HG02885 (cell line): Measurements from ENCODE around the gene NOP53.
"Not testable (repeated sequence)": the region's sequence is repeated elsewhere in the genome, so short reads cannot be mapped to it uniquely, and the experiment has no call there.

Experiments
- ATAC-seq: cut with Tn5 transposase; IDR thresholded peaks from one replicate; pipeline ENCODE4 v1.9.1; 2021; ENCODE audit warnings: mild to moderate bottlenecking; ENCODE audit not compliant: unreplicated experiment, poor library complexity

Gene NOP53

GRCh38 chr19:47716270-47716937, 28.9 kb upstream of the NOP53 start:
- no peak for ATAC-seq

GRCh38 chr19:47718415-47719046, 26.8 kb upstream of the NOP53 start:
- ATAC-seq, result not testable (repeated sequence)

GRCh38 chr19:47719047-47719859, 26.1 kb upstream of the NOP53 start:
- ATAC-seq, result no peak

- no peak for ATAC-seq
These were observed 24.5 kb upstream of the NOP53 start for GRCh38 chr19:47720669-47721422.

GRCh38 chr19:47723581-47723940, 21.8 kb upstream of the NOP53 start:
- ATAC-seq, result no peak

DNA sequence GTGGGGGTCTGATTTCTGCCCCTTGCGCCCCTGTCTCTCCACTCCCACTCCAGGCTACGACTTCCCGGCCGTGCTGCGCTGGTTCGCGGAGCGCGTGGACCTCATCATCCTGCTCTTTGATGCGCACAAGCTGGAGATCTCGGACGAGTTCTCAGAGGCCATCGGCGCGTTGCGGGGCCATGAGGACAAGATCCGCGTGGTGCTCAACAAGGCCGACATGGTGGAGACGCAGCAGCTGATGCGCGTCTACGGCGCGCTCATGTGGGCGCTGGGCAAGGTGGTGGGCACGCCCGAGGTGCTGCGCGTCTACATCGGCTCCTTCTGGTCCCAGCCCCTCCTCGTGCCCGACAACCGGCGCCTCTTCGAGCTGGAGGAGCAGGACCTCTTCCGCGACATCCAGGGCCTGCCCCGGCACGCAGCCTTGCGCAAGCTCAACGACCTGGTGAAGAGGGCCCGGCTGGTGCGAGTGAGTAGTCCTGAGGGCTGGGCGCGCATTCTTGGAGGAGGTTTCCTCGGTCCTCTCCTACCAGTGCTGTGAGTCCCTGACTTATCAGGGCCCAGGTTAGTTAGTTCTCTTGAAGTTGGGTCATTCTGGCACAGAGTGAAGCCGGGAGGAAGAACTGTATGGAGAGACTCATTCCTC, 19.5 kb upstream of the NOP53 start:
- no peak for ATAC-seq

DNA sequence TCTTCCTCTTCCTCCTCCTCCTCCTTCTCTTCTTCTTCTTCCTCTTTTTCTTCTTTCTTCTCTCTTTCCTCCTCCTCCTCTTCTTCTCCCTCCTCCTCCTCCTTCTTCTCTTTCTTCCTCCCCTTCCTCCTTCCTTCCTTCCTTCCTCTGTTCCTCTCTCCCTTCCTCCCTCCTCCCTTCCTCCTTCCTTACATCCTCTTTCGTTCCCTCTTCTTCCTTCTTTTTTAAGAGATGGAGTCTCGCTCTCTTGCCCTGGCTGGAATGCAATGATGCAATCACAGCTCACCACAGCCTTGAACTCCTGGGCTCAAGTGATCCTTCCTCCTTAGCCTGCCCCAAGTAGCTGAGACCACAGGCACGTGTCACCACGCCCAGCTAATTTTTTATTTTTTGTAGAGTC, 18.9 kb upstream of the NOP53 start:
- ATAC-seq, result no peak

DNA sequence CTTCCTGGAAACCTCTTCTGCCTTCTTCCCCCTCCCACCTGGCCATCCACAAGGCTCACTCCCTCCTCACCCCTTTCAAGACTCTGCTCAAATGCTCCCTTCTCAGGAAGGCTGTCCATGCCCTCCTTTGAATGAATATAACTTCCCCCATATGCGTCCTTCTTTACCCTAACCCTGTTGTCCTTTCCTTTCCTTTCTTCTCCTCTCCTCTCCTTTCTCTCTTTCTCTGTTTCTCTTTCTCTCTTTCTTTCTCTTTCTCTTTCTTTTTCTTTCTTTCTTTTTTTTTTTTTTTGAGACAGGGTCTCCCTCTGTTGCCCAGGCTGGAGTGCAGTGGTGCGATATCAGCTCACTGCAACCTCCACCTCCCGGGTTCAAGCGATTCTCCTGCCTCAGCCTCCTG, 17.1 kb upstream of the NOP53 start:
- ATAC-seq, result not testable (repeated sequence)

DNA sequence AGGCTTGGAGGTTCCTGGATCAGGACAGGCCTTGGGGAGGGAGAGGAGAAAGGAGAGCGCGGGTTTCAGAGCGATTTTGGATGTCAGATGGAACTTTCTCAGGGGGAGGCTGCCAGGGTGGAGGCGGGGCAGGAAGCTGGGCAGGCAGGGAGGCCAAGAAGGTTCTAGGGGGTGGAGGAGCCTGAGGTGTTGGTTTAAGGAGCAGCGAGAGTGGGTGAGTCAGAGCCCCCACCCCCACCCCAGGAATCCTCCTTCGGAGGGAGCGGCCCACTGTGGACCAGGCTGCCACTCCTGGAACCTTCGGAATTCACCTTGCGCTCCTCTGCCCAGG, 15.9 kb upstream of the NOP53 start:
- no peak for ATAC-seq

- no peak for ATAC-seq
These were observed 15.4 kb upstream of the NOP53 start for GRCh38 chr19:47729799-47730520.

GRCh38 chr19:47730521-47730889, 14.8 kb upstream of the NOP53 start:
- ATAC-seq, result no peak

- ATAC-seq, result no peak
These were observed 14.4 kb upstream of the NOP53 start for GRCh38 chr19:47730910-47731309.

DNA sequence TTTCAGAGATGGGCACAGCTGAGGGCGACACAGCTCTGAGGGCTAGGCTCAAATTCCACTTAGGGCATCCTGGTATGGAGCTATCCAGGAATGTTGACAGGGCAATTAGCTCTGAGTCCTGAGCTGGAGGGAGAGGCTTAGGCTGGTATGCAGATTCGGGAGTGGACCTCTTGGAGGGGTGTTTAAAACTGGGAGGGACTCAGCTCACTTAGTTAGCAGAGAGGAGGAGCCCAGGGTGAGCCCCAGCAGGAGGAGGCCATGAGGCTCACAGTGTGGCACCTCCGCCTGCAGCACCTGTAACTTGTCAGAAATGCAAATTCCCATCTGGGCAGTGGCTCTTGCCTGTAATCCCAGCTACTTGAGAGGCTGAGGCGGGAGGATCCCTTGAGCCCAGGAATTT, 10.2 kb upstream of the NOP53 start:
- ATAC-seq, result no peak

DNA sequence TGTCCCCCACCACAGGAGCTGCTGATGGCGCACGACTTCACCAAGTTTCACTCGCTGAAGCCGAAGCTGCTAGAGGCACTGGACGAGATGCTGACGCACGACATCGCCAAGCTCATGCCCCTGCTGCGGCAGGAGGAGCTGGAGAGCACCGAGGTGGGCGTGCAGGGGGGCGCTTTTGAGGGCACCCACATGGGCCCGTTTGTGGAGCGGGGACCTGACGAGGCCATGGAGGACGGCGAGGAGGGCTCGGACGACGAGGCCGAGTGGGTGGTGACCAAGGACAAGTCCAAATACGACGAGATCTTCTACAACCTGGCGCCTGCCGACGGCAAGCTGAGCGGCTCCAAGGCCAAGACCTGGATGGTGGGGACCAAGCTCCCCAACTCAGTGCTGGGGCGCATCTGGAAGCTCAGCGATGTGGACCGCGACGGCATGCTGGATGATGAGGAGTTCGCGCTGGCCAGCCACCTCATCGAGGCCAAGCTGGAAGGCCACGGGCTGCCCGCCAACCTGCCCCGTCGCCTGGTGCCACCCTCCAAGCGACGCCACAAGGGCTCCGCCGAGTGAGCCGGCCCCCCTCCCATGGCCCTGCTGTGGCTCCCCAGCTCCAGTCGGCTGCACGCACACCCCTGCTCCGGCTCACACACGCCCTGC, 4.4 kb upstream of the NOP53 start:
- no peak for ATAC-seq

DNA sequence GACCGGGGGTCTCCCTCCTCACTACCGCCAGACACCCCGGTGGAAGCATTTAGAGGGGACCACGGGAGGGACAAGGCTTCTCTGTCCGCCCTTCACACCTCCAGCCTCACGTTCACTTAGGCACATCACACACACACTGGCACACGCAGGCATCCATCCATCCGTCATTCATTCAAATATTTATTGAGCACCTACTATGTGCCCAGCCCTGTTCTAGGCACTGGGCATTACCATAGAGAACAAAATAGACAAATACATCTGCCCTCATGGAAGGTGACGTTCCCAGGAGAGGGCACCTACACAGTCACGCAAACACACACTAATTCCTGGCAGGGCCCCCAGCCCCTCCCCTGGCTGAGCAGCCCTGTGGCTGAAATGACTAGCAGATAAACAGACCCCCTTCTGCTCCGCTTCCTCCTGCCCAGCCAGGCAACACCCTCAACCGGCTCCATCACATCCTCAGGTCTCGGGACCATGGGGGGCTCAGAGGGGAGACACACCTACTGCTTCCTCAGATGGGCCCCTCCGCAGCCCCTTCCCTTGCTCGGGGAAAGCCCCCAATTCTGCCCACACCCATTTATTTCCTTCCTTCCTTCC, 3.7 kb upstream of the NOP53 start:
- no peak for ATAC-seq

GRCh38 chr19:47742634-47743033, 2.7 kb upstream of the NOP53 start:
- no peak for ATAC-seq

- not testable (repeated sequence) for ATAC-seq
These were observed 783 bp downstream of the NOP53 start for GRCh38 chr19:47746129-47746528.

GRCh38 chr19:47749326-47749725, 4.0 kb downstream of the NOP53 start:
- no peak for ATAC-seq

DNA sequence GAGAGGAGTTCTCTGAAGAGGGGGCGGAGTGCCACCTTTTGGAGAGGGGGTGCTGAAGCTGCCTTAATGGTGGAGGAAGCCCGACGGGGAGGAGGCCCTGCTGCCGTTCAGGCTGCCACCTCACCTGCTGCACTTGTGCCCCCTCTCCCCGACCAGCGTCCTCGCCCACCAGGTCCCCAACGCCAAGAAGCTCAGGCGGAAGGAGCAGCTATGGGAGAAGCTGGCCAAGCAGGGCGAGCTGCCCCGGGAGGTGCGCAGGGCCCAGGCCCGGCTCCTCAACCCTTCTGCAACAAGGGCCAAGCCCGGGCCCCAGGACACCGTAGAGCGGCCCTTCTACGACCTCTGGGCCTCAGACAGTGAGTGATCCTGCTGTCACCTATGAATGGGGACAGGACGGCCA, 5.4 kb downstream of the NOP53 start:
- ATAC-seq, result no peak
